LNCAP (cell line): ENCODE data around the gene MAPK7.

Source experiments
- CTCF ChIP-seq: fragments of 450-650 bp; IDR thresholded peaks from 2 replicates; pipeline ENCODE4 v1.5.1; 2017; ENCODE audit warnings: mild to moderate bottlenecking

The MAPK7 gene

DNA sequence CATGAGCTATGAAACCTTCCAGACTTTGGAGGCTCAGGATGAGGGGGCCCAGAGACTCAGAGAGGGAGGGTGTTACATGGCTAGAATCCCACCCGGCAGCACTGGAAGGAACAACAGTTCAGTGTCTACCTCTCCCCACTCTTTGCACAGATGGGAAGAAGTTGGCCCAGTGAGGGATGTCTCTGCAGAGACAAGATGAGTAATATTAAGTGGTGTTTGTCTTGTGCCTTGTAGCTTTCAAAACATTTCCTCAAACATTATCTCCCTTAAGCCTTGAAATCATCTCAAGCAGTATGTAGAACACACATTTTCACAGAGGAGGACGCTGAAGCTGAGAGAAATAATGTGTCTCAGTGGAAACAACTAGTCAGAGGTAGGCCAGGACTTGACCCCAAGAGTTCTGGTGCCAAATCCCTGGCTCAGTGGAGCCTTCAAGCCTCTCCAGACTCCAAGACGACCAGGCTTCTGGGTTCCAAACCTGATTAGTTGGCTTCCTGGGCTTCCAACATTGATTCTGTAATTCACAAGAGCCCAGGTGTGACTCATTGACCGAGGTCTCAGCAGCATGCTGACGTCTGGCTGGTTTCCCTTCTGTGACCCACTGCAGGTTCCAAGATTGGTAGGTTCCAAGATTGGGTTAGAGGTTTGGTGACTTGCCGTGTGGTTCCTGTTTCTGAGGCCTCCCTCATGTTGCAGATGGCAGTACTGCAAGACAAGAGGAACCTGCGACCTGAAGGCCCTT lies 40.1 kb downstream of the MAPK7 start:
- TF ChIP-seq CTCF = no peak

DNA sequence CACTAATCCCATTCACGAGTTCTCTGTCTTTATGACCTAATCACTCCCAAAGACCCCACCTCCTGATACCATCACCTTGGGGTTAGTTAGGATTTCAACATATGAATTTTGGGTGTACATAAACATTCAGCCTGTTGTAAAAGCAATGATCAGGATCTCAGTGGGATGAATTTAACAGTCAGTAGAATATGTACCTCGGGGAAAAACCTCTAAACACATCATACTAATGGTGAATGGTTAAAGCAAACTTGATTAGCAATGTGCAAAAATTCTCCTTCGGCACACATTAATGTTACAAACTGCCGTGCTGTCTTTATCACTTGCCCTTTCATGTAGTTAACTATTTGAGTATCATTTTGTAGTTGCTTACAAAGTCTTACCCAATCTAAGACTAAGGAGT lies 42.9 kb downstream of the MAPK7 start:
- TF ChIP-seq CTCF = no peak

DNA sequence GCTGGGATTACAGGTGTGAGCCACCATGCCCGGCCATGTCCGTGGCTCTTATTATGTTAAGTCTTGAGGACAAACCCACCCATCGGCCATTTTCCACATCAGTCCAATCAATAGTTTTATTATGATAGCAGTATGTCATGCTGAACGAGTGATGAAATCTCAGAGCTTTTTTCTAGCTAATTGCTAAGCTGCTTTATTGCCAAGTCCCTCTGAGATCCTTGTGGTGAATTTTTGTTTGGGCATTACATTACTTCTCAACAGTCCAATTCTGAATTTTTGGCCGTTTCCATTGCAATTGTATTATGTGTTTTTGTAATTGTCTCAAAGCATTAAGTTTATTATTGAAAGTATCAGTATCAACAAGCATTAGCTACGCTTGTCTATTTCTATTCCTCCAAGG lies 43.6 kb downstream of the MAPK7 start:
- TF ChIP-seq CTCF = no peak

GRCh38 chr17:19424934-19425868 lies 46.9 kb downstream of the MAPK7 start:
- TF ChIP-seq CTCF = no peak

DNA sequence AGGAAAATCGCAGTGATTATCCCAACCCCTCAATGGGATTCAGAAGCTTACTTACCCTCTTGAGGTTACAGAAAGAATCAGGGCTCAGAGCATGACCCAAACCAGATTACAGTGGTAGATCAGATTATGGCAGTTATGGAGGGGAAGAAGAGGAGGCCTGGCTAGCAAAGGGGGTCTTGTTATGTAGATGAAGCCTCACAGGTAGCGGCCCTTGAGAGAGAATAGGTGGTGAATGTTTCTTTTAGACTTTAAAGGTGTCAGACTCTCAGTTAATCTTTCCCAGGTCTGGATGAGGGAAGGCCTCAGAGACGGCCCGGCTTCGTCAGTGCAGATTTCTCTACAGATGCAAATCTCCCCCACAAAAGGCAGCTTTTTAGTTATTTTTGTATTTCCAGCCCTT lies 48.3 kb downstream of the MAPK7 start:
- TF ChIP-seq CTCF = no peak

DNA sequence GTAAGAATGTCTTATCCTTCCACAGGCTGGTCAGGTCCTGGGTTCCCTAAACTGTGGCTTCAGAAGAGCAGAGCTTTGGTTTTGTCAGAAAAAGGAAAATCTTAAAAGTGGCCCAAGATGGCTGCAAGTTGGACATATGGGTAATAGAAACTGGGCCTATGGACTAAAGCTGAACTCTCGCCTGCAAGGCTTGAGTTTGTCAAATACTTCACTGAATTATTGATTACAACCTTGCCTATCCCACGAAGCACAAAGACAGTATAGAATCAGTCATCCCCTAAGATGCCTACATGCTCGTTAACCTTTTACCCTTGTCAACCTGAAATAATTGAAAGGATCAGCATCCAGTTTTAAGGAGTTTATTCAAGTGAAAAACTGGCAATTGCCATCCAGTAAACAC lies 53.4 kb downstream of the MAPK7 start:
- no peak for TF ChIP-seq CTCF
